ENCODE measurements around the gene ANKRD37. TPM values are rescaled to one million over a fixed set of nuclear protein-coding genes. Genes with fewer than 3 reads are reported as not detected.

ANKRD37 gene
- total RNA-seq, 1 experiment from 2014 or later = 3.7 TPM

DNA sequence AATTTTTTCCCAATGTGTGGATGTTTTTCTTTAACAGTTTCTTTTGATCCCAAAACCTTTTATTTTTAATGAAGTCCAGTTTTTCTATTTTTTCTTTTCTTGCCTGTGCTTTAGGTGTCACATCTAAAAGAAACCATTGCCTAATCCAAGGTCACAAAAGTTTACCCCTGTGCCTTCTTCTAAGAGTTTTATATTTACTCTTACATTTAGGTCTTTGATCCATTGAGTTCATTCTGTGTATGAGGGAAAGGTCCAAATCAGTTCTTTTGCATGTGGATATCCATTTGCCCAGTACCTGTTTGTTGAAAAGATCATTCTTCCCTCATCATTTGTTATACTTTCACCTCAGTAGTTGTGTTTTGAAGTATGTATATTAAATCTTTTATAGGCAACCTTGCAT lies 13.9 kb upstream of the ANKRD37 start:
- H2BK20ac ChIP-seq (ENCODE audit: low read depth, low read length, poor library complexity, severe bottlenecking) = no peak overlapping the region

More for the DNA sequence above, 13.9 kb upstream of the ANKRD37 start:
- no peak overlapping the region for H3K4me3 Mint-ChIP-seq
- Histone ChIP-seq H3K27me3 (ENCODE audit: insufficient read depth, low read length) (no peaks in the 10 kb centered on the region), H2AK5ac (ENCODE audit: insufficient read length, low read length) (no peak overlapping the region), H3K23me2 (ENCODE audit: insufficient read length, low read depth, low read length, poor library complexity, severe bottlenecking) (no peaks in the 10 kb centered on the region), H3K18ac (ENCODE audit: insufficient read length, low read depth, low read length) (no peak overlapping the region), H4K20me1 (ENCODE audit: control insufficient read depth, insufficient read depth, insufficient read length) (no peaks in the 10 kb centered on the region), H4K8ac (replicated peaks; ENCODE audit: insufficient read length, low read depth, low read length) (no peak overlapping the region), H3K14ac (ENCODE audit: insufficient read depth, low read length) (no peak overlapping the region), H4K5ac (ENCODE audit: insufficient read length, low read depth, low read length) (no peak overlapping the region), H3K23ac (ENCODE audit: insufficient read length, low read depth, low read length) (no peak overlapping the region), H3K79me1 (ENCODE audit: insufficient read depth, low read depth, low read length, poor library complexity, severe bottlenecking) (no peaks in the 10 kb centered on the region), H2BK5ac (ENCODE audit: insufficient read length, low read length) (no peak overlapping the region), H2AFZ (ENCODE audit: low read length) (no peak overlapping the region), H3K4ac (ENCODE audit: low read depth, low read length) (no peak overlapping the region), H3K4me1 (ENCODE audit: insufficient read depth, low read length) (no peaks in the 10 kb centered on the region), H2BK15ac (ENCODE audit: low read depth, low read length) (no peak overlapping the region), H3K56ac (ENCODE audit: insufficient read length, low read depth, low read length) (no peak overlapping the region), H3K9ac (ENCODE audit: extremely low read depth, insufficient read length, low read length) (no peak overlapping the region), H3T11ph (ENCODE audit: low read length) (no peak overlapping the region), H2BK120ac (ENCODE audit: low read depth, low read length, poor library complexity, severe bottlenecking) (no peak overlapping the region), H3K27ac (ENCODE audit: insufficient read length, low read depth, low read length) (no peak overlapping the region), H2BK12ac (ENCODE audit: insufficient read length, low read depth, low read length) (no peak overlapping the region), H3K9me3 (ENCODE audit: control insufficient read depth, low read depth, low read length) (no peaks in the 10 kb centered on the region), H4K91ac (ENCODE audit: insufficient read length, low read depth, low read length) (no peak overlapping the region), H3K4me2 (ENCODE audit: insufficient read depth, insufficient read length, low read length) (no peak overlapping the region), H3K79me2 (ENCODE audit: insufficient read depth, low read length) (no peaks in the 10 kb centered on the region)
- H3K4me1 Mint-ChIP-seq = peaks cover 8 to 14% of the 10 kb centered on the region in 2 experiments
- no peaks in the 10 kb centered on the region for H3K27me3 Mint-ChIP-seq (ENCODE audit: low read depth)
- H3K27ac Mint-ChIP-seq = no peak overlapping the region
- peaks cover 3 to 18% (median 18%) of the 10 kb centered on the region in 3 experiments; a peak in 6 of 7 replicates for H3K36me3 Mint-ChIP-seq (ENCODE audit: insufficient read depth in 1 of 3, low read depth in 3 of 3)
- DNase-seq = no peak
- TF ChIP-seq, protein P1, sequence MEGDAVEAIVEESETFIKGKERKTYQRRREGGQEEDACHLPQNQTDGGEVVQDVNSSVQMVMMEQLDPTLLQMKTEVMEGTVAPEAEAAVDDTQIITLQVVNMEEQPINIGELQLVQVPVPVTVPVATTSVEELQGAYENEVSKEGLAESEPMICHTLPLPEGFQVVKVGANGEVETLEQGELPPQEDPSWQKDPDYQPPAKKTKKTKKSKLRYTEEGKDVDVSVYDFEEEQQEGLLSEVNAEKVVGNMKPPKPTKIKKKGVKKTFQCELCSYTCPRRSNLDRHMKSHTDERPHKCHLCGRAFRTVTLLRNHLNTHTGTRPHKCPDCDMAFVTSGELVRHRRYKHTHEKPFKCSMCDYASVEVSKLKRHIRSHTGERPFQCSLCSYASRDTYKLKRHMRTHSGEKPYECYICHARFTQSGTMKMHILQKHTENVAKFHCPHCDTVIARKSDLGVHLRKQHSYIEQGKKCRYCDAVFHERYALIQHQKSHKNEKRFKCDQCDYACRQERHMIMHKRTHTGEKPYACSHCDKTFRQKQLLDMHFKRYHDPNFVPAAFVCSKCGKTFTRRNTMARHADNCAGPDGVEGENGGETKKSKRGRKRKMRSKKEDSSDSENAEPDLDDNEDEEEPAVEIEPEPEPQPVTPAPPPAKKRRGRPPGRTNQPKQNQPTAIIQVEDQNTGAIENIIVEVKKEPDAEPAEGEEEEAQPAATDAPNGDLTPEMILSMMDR (conservative IDR thresholded peaks at IDR 0.05) = no peak
- H3K9me3 Mint-ChIP-seq = peaks cover 5 to 8% of the 10 kb centered on the region in 2 experiments; a peak in 4 of 5 replicates

Data from H9 (cell line).